Measurements from ENCODE around the gene ARSH.
"Not testable (repeated sequence)": the region's sequence is repeated elsewhere in the genome, so short reads cannot be mapped to it uniquely, and the experiment has no call there.

Gene ARSH

DNA sequence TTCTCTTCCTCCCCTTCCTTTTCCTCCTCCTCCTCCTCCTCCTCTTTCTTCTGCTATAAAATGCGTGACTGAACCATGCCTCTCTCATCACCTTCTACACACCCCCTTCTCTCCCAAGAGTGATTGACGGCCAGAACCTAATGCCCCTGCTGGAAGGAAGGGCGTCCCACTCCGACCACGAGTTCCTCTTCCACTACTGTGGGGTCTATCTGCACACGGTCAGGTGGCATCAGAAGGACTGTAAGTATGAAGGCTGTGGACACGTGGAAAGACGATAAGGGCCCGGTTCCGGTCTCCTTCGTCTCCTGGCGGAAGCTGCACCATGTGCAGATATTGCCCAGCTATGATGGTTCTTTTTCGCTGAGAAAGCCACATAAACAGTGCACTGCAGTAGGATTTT is 22.8 kb downstream of the ARSH start:
- no peak for DNase-seq (ENCODE audit: low read depth in 2 of 2)

DNA sequence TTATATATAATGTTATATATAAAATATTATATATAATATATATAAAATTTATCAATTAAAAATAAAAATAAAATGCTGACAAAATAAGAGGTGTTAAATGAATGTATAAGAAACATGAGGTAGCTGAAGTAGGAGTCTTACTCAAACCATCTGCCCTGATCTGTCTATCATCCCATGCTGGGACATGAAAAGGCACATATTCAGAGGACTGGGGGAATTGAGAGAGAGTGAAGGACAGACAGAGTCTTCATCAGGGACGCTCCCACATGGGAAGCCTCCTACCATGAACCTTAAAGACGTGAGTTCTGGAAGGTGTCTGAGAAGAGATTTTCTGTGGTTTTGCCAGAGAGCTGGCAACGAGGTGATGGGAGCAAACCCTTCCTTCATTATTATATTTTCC is 30.9 kb downstream of the ARSH start:
- no peak for DNase-seq (ENCODE audit: low read depth in 2 of 2)

DNA sequence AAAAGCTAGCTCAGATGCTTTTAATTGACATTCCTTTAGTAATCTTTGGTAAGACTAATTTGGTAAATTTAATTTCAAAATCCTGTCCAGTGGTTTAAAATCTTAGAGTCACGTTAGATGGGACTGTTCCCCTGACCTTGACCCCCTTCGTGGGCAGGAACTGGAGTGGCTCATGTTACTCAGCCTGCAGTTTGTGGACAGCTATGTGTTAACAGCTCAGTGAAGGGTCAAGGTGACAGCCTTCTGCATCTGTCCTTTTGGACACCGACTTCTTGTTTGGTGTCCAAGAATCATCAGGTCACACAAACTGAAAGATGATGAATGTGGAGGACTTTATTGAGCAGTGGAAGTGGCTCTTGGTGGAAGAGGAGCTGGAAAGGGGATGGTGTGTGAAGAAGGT is 37.9 kb downstream of the ARSH start:
- DNase-seq (ENCODE audit: low read depth in 2 of 2) = no peak

DNA sequence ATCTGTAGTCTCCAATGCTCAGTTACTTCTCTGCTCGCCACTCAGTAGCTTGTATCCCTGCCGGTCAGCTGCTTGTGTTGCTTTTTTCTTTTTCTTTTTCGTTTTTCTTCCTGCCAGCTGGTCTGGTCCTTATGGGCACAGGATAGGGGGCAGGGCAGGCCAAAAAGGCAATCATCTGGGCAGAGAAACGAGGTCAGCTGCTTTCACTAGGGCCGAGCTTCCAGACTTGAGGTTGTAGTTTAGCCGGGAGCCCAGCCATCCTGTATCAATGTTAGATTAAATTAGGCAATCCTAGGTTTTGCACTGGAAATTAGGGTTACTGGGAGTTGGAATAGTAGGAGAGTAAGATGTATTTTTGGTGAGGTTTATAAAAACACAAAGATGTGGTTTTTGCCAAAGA is 38.3 kb downstream of the ARSH start:
- no peak for DNase-seq (ENCODE audit: low read depth in 2 of 2)

DNA sequence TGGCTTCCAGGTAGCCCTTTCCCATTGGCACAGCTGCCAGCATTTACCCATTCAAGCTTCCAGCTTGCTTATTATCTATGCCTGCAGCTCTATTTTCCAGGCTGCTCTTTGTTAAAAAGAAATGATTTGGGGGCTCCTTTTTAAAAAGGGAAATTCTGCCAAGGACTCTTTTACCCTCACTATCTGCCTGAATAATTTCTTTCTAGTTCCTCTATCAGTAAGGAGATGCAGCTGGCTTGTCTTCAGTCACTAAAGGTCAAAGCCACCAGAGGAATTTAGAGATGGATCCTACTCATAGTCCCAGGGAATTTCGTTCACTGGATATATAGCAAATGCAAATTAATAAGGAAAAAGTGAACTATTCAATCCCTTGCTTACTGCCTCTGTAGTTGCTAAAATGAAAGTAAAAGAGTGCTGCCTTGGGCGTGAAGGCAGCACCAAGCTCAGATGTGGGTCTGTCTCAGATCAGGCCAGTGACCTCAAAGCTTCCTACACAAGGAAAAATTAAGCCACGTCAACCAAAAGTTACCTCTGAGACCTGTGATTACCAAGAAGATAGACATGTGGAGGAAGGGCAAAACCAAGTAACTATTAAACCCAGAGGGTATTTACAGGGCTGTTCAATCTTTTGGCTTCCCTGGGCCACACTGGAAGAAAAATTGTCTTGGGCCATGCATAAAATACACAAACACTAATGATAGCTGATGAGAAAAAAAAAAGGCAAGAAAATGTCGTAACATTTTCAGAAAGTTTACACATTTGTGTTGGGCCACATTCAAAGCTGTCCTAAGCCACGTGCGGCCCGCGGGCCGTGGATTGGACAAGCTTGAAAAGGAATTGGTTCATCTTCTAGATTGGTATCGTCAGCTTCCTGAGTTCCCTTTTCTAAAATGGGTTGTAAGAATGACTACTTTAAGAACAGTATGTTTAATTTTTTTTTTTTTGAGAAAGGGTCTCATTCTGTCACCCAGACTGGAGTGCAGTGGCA is 40.2 kb downstream of the ARSH start:
- DNase-seq (ENCODE audit: low read depth in 2 of 2) = no peak

DNA sequence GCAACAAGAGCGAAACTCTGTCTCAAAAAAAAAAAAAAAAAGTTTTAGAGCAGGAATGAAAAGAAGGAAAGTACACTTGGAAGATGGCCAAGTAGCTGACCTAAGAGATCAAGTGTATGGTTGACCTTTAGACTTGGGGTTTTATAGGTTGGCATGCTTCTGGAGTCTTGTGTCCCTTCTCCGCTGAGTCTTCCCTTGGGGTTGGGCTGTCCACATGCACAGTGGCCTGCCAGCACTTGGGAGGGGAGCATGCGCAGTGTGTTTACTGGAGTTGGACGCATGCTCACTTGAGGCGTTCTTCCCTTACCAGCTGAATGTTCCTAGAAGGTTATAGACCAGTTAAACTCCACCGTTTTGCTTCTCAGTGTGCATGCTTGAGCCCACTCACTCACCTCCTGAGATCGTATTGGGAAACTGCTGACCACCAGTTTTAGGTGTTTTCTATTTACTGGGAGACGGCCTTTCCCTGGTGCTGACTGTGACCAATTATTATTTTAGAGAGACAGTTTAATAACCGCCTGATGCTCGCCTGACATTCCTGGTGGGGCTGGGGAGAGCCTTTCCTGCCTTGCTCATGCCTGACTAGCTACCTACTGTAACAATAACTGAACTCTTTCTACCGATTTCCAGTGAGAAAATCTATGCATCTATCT is 44.3 kb downstream of the ARSH start:
- DNase-seq (ENCODE audit: low read depth in 2 of 2) = not testable (repeated sequence)

DNA sequence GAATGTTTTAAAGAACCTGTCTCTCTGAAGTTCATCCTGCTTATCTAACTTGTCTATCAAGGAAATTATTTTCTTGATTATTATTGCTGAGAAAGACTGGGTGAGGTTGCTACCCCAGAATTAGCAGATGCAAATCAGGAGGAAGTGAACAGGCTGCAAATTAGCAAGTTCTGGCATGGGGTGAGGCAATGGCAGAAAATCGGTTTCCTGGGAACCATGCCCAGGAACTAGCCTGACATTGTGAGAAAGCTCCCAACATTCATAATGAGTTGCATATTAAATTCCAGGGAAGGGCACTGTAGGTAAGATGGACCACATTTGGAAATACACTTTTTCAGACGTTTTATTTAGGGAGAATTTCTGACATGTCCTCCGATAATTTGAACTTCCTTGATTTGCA is 46.5 kb downstream of the ARSH start:
- DNase-seq (ENCODE audit: low read depth in 2 of 2) = no peak

DNA sequence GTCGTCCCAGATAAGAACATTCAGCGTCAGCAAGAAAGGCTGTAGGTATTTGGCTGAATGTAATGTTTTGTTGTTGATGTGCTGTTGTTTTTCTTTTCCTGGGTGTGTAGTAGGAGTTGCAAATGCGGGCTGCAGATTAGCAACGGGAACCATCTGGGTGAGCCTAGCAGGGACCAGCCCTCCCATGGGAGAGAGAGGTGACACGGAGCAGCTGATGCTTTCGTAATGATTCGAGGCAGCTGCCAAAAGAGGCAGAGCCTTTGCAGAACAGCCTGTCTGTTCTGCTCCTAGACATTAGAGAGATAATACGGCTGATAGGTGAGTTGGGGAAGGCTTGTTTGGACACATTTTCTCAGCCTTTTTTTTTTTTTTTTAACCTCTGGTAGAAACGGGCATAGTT is 60.2 kb downstream of the ARSH start:
- DNase-seq (ENCODE audit: low read depth in 2 of 2) = no peak

DNA sequence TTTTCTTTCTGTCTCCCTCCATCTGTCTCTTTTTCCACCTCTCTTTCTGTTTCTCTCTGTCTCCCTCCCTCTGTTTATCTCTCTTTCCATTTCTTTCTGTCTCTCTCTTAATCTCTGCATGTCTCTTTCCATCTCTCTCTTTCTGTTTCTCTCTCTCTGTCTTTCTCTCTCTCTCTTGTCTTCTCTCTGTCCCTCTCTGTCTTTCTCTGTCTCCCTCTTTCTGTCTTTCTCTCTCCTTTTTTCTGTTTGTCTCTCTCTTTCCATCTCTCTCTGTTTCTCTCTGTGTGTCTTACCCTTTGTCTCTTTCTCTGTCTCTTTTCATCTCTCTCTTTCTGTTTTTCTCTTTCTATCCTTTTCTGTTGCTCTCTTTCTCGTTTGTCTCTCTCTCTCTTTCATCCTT is 69.6 kb downstream of the ARSH start:
- no peak for DNase-seq (ENCODE audit: low read depth in 2 of 2)

DNA sequence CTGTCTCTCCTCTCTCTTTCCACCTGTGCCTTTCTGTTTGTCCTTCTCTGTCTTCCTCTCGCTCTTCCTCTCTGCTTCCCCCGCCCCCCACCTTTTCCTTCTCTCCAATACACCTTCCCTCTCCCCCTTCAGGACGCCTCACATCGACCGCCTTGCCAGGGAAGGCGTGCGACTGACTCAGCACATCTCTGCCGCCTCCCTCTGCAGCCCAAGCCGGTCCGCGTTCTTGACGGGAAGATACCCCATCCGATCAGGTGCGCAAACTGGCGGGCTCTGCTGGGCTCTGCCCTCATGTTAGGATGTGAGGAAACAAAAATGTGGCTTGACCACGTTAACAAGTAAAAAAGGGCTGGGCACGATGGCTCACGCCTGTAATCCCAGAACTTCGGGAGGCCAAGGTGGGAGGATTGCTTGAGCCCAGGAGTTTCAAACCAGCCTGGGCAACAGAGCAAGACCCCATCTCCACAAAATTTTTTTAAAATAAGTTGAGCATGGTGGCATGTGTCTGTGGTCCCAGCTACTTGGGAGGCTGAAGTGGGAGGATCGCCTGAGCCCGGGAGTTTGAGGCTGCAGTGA is 70.2 kb downstream of the ARSH start:
- DNase-seq (ENCODE audit: low read depth in 2 of 2) = no peak

Data from stimulated activated CD4-positive, alpha-beta T cell treated with anti-CD3 and anti-CD28 coated beads, Interleukin-15, amount 100 ng/mL, for 48 hours (primary cell).